ENCODE measurements around the gene CR1L. TPM values are rescaled to one million over a fixed set of nuclear protein-coding genes. Genes with fewer than 3 reads are reported as not detected.

CR1L gene
- total RNA-seq, 1 experiment from 2014 or later, result not detected

DNA sequence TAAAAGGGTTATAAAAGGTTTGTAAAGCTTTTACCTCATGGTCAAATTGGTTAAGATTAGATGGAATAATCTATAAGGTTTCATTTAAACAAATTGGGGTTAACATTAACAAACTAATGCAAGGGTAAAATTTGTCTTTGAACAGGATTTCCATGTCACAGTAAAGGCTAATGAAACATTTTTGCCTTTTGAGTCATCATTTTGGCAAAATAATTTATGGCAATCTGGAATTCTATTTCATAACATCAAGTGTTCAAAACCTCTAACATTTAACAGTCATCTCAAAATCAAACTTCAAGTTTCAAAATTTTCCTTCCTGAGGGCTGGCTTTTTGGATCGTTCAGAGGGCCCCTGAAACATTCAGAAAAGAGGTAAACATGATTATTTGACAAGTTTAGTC, 100.4 kb downstream of the CR1L start:
- Histone ChIP-seq H3K4me1 (ENCODE audit: insufficient read depth, low read length) (peaks cover 48% of the 10 kb centered on the region), H3K4me3 (ENCODE audit: low read length) (no peak overlapping the region), H3F3A (ENCODE audit: low read length, unreplicated experiment) (no peaks in the 10 kb centered on the region), H4K20me1 (ENCODE audit: low read length) (no peaks in the 10 kb centered on the region), H3K9ac (ENCODE audit: low read length) (no peak overlapping the region), H3K9me2 (replicated peaks; ENCODE audit: low read length) (no peaks in the 10 kb centered on the region), H3K36me3 (ENCODE audit: low read depth, low read length) (no peaks in the 10 kb centered on the region), H3K27me3 (ENCODE audit: low read length) (no peaks in the 10 kb centered on the region), H3K79me2 (ENCODE audit: low read length) (peaks cover 5% of the 10 kb centered on the region; the same call in 1 of the 2 replicates), H3K9me3 (ENCODE audit: low read length) (no peaks in the 10 kb centered on the region), H2AFZ (ENCODE audit: low read length) (no peak overlapping the region), H3K4me2 (ENCODE audit: low read length) (peak overlapping the region; percentile 45), H3K27ac (ENCODE audit: low read length) (no peak overlapping the region)
- TF ChIP-seq EZH2 (IDR thresholded peaks at IDR 0.05; ENCODE audit: low read length, unreplicated experiment) (no peak), EZH2phosphoT487 (IDR thresholded peaks at IDR 0.05; ENCODE audit: borderline replicate concordance, low read length) (no peak)
- TF ChIP-seq, protein P1, sequence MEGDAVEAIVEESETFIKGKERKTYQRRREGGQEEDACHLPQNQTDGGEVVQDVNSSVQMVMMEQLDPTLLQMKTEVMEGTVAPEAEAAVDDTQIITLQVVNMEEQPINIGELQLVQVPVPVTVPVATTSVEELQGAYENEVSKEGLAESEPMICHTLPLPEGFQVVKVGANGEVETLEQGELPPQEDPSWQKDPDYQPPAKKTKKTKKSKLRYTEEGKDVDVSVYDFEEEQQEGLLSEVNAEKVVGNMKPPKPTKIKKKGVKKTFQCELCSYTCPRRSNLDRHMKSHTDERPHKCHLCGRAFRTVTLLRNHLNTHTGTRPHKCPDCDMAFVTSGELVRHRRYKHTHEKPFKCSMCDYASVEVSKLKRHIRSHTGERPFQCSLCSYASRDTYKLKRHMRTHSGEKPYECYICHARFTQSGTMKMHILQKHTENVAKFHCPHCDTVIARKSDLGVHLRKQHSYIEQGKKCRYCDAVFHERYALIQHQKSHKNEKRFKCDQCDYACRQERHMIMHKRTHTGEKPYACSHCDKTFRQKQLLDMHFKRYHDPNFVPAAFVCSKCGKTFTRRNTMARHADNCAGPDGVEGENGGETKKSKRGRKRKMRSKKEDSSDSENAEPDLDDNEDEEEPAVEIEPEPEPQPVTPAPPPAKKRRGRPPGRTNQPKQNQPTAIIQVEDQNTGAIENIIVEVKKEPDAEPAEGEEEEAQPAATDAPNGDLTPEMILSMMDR (conservative IDR thresholded peaks at IDR 0.05; ENCODE audit: low read depth, low read length), result no peak
- intact Hi-C loops (cut with micrococcal nuclease), result loop anchor here (2.0 kb wide), 1 partner anchor 34 kb away; no protein-coding TSS in a partner anchor
- ATAC-seq (peak; percentile 23), DNase-seq (peak; percentile 90)
- BruUV-seq (replicated peaks), result no TSS peak
- POLR2A ChIA-PET (ENCODE audit: unreplicated experiment), result no interaction called here
- CTCF ChIA-PET, result no interaction called here

DNA sequence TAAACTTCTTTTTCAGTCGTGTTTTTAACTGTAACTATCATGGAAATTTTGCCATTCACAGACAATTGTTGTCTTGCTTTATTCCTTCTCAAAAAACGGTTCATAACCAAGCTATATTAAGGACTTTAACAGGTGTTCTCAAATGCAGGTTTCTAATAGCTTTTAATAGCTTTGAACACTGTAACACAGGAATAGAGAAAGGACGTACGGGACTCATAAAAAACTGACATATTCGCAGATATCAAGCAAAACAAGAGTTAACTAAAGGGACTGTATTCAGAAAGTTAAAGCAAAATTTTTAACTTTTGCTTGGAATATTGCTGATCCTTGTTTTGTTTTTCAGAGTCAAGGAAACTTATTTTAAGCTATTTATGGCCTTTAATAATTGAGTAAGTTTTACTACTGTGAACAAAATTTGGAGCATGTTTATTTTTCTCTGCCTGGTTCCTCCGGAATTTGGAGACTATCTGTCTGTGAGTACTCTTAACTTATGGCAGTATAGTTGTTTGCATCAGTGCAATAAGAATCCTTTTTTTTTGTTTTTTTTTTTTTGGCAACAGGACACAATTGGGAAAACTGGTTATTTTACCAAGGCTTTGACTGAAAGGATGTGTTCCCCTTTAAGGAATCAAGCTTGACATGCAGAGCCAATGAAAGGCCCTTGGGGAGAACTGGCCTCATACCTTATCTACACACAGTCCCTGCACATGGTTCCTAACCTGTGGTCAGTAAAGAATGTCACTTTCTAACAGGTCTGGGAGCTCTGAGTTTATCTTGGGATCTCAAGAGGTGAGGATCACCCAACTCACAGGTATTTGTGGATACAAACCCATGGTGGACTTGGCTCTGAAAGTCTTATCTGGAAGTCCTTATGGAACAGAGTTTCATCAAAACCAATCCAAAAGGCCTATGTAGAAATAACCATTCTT, 101.2 kb downstream of the CR1L start:
- peaks cover under 1% of the 10 kb centered on the region for H3F3A ChIP-seq (ENCODE audit: low read length, unreplicated experiment)
- no peaks in the 10 kb centered on the region for H3K9me2 ChIP-seq (replicated peaks; ENCODE audit: low read length)
- BruUV-seq (replicated peaks), result no TSS peak
- ATAC-seq, result no peak
- no peaks in the 10 kb centered on the region for H4K20me1 ChIP-seq (ENCODE audit: low read length)
- TF ChIP-seq, protein P1 (conservative IDR thresholded peaks at IDR 0.05; ENCODE audit: low read depth, low read length), result no peak
- TF ChIP-seq EZH2 (IDR thresholded peaks at IDR 0.05; ENCODE audit: low read length, unreplicated experiment) (no peak), EZH2phosphoT487 (IDR thresholded peaks at IDR 0.05; ENCODE audit: borderline replicate concordance, low read length) (no peak)
- no peak overlapping the region for H3K9ac ChIP-seq (ENCODE audit: low read length)
- no peak overlapping the region for H3K27ac ChIP-seq (ENCODE audit: low read length)
- peak overlapping the region; percentile 45 for H3K4me2 ChIP-seq (ENCODE audit: low read length)
- ChIA-PET CTCF (no interaction called here), POLR2A (ENCODE audit: unreplicated experiment) (no interaction called here)
- H2AFZ ChIP-seq (ENCODE audit: low read length), result no peak overlapping the region
- H3K4me1 ChIP-seq (ENCODE audit: insufficient read depth, low read length), result peaks cover 57% of the 10 kb centered on the region
- peaks cover 8% of the 10 kb centered on the region; the same call in 1 of the 2 replicates for H3K79me2 ChIP-seq (ENCODE audit: low read length)
- no peaks in the 10 kb centered on the region for H3K27me3 ChIP-seq (ENCODE audit: low read length)
- intact Hi-C loops (cut with micrococcal nuclease), result loop anchor here (2.0 kb wide), 1 partner anchor 35 kb away; no protein-coding TSS in a partner anchor
- no peaks in the 10 kb centered on the region for H3K36me3 ChIP-seq (ENCODE audit: low read depth, low read length)
- H3K9me3 ChIP-seq (ENCODE audit: low read length), result no peaks in the 10 kb centered on the region
- H3K4me3 ChIP-seq (ENCODE audit: low read length), result no peak overlapping the region
- peak; percentile 71 for DNase-seq

Data from PC-3 (cell line).